Ishikawa (cell line): ENCODE data around the gene CLDN7.

Experiments
- EP300 ChIP-seq: IDR thresholded peaks from 2 replicates; pipeline ENCODE4 v1.6.1; 2012; ENCODE audit warnings: borderline replicate concordance
- RAD21 ChIP-seq: IDR thresholded peaks from 2 replicates; pipeline ENCODE4 v1.6.1; 2012; ENCODE audit warnings: low read depth
- TAF1 ChIP-seq: IDR thresholded peaks from 2 replicates; pipeline ENCODE4 v1.6.1; 2012; ENCODE audit warnings: low read depth, mild to moderate bottlenecking
- ZBTB7A ChIP-seq: IDR thresholded peaks from 2 replicates; pipeline ENCODE4 v1.6.1; 2012; ENCODE audit warnings: low read depth
- TF ChIP-seq, protein P1 (sequence below): IDR thresholded peaks from 2 replicates; pipeline ENCODE4 v1.6.1; 2012
- TF ChIP-seq, protein P2 (sequence below): IDR thresholded peaks from 2 replicates; pipeline ENCODE4 v1.6.1; 2012; ENCODE audit warnings: low read depth, mild to moderate bottlenecking

DNA sequence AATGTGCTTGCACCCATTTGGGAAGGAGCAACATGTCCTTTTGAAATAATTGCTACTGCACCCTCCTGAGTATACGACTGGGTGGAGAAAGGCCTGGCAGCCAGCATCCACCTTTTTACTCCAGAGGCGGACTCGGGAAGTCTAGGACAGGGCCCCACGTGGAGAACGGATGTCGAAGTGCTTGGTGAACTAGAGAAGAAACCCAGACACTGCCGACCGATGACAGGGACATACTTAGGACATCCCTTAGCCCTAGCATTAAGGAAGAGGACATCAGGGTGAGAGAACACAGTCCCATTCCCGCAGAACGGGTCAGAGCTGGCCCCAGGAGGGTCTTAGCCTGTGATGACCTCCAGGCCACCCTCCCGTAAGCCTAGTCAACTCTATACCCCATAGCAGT lies 28.4 kb upstream of the CLDN7 start:
- TF ChIP-seq EP300 (no peak), ZBTB7A (no peak), TAF1 (no peak), RAD21 (no peak)
- TF ChIP-seq, protein P1, sequence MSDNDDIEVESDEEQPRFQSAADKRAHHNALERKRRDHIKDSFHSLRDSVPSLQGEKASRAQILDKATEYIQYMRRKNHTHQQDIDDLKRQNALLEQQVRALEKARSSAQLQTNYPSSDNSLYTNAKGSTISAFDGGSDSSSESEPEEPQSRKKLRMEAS, result no peak
- TF ChIP-seq, protein P2, sequence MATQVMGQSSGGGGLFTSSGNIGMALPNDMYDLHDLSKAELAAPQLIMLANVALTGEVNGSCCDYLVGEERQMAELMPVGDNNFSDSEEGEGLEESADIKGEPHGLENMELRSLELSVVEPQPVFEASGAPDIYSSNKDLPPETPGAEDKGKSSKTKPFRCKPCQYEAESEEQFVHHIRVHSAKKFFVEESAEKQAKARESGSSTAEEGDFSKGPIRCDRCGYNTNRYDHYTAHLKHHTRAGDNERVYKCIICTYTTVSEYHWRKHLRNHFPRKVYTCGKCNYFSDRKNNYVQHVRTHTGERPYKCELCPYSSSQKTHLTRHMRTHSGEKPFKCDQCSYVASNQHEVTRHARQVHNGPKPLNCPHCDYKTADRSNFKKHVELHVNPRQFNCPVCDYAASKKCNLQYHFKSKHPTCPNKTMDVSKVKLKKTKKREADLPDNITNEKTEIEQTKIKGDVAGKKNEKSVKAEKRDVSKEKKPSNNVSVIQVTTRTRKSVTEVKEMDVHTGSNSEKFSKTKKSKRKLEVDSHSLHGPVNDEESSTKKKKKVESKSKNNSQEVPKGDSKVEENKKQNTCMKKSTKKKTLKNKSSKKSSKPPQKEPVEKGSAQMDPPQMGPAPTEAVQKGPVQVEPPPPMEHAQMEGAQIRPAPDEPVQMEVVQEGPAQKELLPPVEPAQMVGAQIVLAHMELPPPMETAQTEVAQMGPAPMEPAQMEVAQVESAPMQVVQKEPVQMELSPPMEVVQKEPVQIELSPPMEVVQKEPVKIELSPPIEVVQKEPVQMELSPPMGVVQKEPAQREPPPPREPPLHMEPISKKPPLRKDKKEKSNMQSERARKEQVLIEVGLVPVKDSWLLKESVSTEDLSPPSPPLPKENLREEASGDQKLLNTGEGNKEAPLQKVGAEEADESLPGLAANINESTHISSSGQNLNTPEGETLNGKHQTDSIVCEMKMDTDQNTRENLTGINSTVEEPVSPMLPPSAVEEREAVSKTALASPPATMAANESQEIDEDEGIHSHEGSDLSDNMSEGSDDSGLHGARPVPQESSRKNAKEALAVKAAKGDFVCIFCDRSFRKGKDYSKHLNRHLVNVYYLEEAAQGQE, result no peak
